Mesenchymal stem cell (in vitro differentiated cells and primary cell): ENCODE results near the gene IL17C.

Experiments used
- DNase-seq: peaks from one replicate; pipeline ENCODE4 v3.0.0-alpha.2; 2013
- H2AFZ ChIP-seq: one replicate; pipeline ENCODE4 v1.6.1; 2013; ENCODE audit warnings: low read depth, mild to moderate bottlenecking, control low read depth, inconsistent platforms, low read length, moderate library complexity
- H2AK5ac ChIP-seq: 2 replicates; pipeline ENCODE4 v1.6.1; 2013; ENCODE audit warnings: low read length, moderate library complexity, mild to moderate bottlenecking, inconsistent platforms; ENCODE audit not compliant: severe bottlenecking
- H2BK120ac ChIP-seq: one replicate; pipeline ENCODE4 v1.6.1; 2013; ENCODE audit warnings: low read depth, mild to moderate bottlenecking, inconsistent platforms, low read length, moderate library complexity
- H2BK12ac ChIP-seq, 2 experiments: one replicate each; pipeline ENCODE4 v1.6.1; 2013; ENCODE audit warnings: inconsistent platforms in 2 of 2, low read length in 2 of 2, mild to moderate bottlenecking in 2 of 2, moderate library complexity in 2 of 2, control low read depth in 1 of 2
- H2BK15ac ChIP-seq: one replicate; pipeline ENCODE4 v1.6.1; 2013; ENCODE audit warnings: mild to moderate bottlenecking, low read depth, inconsistent platforms; ENCODE audit not compliant: poor library complexity, severe bottlenecking
- H2BK5ac ChIP-seq: 2 replicates; pipeline ENCODE4 v1.6.1; 2013; ENCODE audit warnings: low read depth, mild to moderate bottlenecking, low read length, control low read depth, inconsistent platforms; ENCODE audit not compliant: poor library complexity, severe bottlenecking
- H3K14ac ChIP-seq, 2 experiments: one replicate each; pipeline ENCODE4 v1.6.1; 2013; ENCODE audit warnings: inconsistent platforms in 2 of 2, low read length in 2 of 2, control low read depth in 1 of 2, mild to moderate bottlenecking in 1 of 2, moderate library complexity in 1 of 2
- H3K18ac ChIP-seq, 2 experiments: one replicate each; pipeline ENCODE4 v1.6.1; 2013; ENCODE audit warnings: inconsistent platforms in 2 of 2, low read length in 2 of 2, control low read depth in 1 of 2, low read depth in 1 of 2, mild to moderate bottlenecking in 1 of 2
- H3K23ac ChIP-seq, 2 experiments: one replicate each; pipeline ENCODE4 v1.6.1; 2013; ENCODE audit warnings: inconsistent platforms in 2 of 2, low read length in 2 of 2, mild to moderate bottlenecking in 2 of 2, moderate library complexity in 2 of 2, control low read depth in 1 of 2
- H3K27ac ChIP-seq: 2 replicates; pipeline ENCODE4 v1.5.1; 2013; ENCODE audit warnings: mild to moderate bottlenecking, moderate library complexity, low read length, control low read depth, inconsistent platforms; ENCODE audit not compliant: poor library complexity, severe bottlenecking
- H3K27me3 ChIP-seq, 2 experiments: 2 replicates each; pipeline versions ENCODE4 v1.6.1 to v1.7.0; 2013; ENCODE audit warnings: low read length in 2 of 2, mild to moderate bottlenecking in 2 of 2, moderate library complexity in 2 of 2, control low read depth in 1 of 2, inconsistent platforms in 1 of 2; ENCODE audit not compliant: control insufficient read depth in 1 of 2, insufficient read depth in 1 of 2
- H3K36me3 ChIP-seq, 2 experiments: 2 replicates each; pipeline versions ENCODE4 v1.6.1 to v1.7.0; 2013; ENCODE audit warnings: low read length in 2 of 2, control low read depth in 1 of 2, inconsistent platforms in 1 of 2, low read depth in 1 of 2, mild to moderate bottlenecking in 1 of 2; ENCODE audit not compliant: insufficient read depth in 2 of 2, control insufficient read depth in 1 of 2
- H3K4ac ChIP-seq, 2 experiments: one replicate each; pipeline ENCODE4 v1.6.1; 2013; ENCODE audit warnings: inconsistent platforms in 2 of 2, low read length in 2 of 2, mild to moderate bottlenecking in 2 of 2, moderate library complexity in 2 of 2, control low read depth in 1 of 2, low read depth in 1 of 2
- H3K4me1 ChIP-seq: 2 replicates; pipeline ENCODE4 v1.6.1; 2013; ENCODE audit warnings: low read depth, low read length, control low read depth; ENCODE audit not compliant: control insufficient read depth, insufficient read depth
- H3K4me2 ChIP-seq: 2 replicates; pipeline ENCODE4 v1.6.1; 2013; ENCODE audit warnings: low read length, mild to moderate bottlenecking, inconsistent platforms; ENCODE audit not compliant: poor library complexity, severe bottlenecking
- H3K4me3 ChIP-seq, 2 experiments: 2 replicates each; pipeline versions ENCODE4 v1.5.1 to v1.7.0; 2013; ENCODE audit warnings: low read length in 2 of 2, mild to moderate bottlenecking in 2 of 2, control low read depth in 1 of 2, low read depth in 1 of 2; ENCODE audit not compliant: insufficient read depth in 1 of 2
- H3K79me1 ChIP-seq: replicated peaks from 2 replicates; pipeline ENCODE4 v1.6.1; 2013; ENCODE audit warnings: mild to moderate bottlenecking, control low read depth, low read length, inconsistent platforms; ENCODE audit not compliant: poor library complexity, severe bottlenecking
- H3K9ac ChIP-seq: 2 replicates; pipeline ENCODE4 v1.7.0; 2013; ENCODE audit warnings: mild to moderate bottlenecking, low read length, moderate library complexity
- H3K9me3 ChIP-seq: 2 replicates; pipeline ENCODE4 v1.7.0; 2013; ENCODE audit warnings: mild to moderate bottlenecking, low read length; ENCODE audit not compliant: control insufficient read depth
- H4K8ac ChIP-seq: one replicate; pipeline ENCODE4 v1.6.1; 2013; ENCODE audit warnings: inconsistent platforms, mild to moderate bottlenecking, low read length, moderate library complexity
- H4K91ac ChIP-seq: one replicate; pipeline ENCODE4 v1.6.1; 2013; ENCODE audit warnings: mild to moderate bottlenecking, low read length, inconsistent platforms
- WGBS: methylation state at CpG from one replicate; pipeline ENCODE4 v1.1.7; 2013; ENCODE audit warnings: mixed read lengths; 5-methylcytosine and 5-hydroxymethylcytosine counted together

Gene IL17C

DNA sequence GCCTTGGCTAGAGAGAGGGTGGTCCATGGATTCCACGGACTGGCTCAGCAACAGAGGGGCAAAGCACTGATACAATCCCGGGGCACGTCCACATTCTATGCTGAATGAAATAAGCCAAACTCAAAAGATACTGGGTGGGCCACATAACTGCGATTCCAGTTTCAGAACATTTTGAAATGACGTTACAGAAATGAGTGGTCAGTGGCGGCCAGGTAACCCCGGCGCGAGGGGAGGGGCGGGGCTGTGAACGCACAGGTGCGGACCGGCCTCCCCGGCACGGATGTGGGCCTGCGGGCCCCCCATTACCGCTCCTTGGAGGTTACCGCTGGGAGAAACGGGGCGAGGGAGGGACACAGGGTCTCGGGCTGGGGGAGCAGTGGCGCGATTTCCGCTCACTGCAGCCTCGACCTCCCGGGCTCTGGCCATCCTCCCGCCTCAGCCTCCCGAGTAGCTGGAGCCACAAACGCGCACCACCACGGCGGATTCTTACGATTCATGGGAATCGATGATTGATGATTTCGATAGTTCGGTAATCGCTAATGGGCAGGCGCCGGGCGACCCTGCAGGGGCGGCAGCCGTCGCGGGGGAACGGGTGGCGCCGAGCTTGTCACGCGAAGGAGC, 24.0 kb downstream of the IL17C start:
- no peaks in the 10 kb centered on the region for H3K9me3 ChIP-seq
- WGBS: 3% methylated on average over 48 of the region's 49 CpGs
- peaks cover 30% of the 10 kb centered on the region for H3K79me1 ChIP-seq
- H2BK15ac ChIP-seq: peak overlapping the region; percentile 60
- no peak overlapping the region for H2BK5ac ChIP-seq
- peak overlapping the region; percentile 83 to 87 for H3K18ac ChIP-seq
- peak overlapping the region; percentile 56 for H2AFZ ChIP-seq
- peak overlapping the region in 1 of 2 experiments; percentile 57 for H2BK12ac ChIP-seq
- peak overlapping the region; percentile 81 for H3K4me2 ChIP-seq
- H4K8ac ChIP-seq: peak overlapping the region; percentile 83
- H3K4me1 ChIP-seq: peaks cover 14% of the 10 kb centered on the region
- H3K27me3 ChIP-seq: no peaks in the 10 kb centered on the region
- H3K9ac ChIP-seq: peak overlapping the region; percentile 92
- peak overlapping the region; percentile 92 to 95 for H3K4me3 ChIP-seq
- H3K14ac ChIP-seq: peak overlapping the region in 1 of 2 experiments; percentile 86
- H3K36me3 ChIP-seq: peaks cover 23 to 29% of the 10 kb centered on the region in 2 experiments
- H4K91ac ChIP-seq: peak overlapping the region; percentile 83
- peak overlapping the region; percentile 76 to 82 for H3K4ac ChIP-seq
- H3K23ac ChIP-seq: peak overlapping the region; percentile 42 to 78
- H2AK5ac ChIP-seq: no peak overlapping the region
- H2BK120ac ChIP-seq: peak overlapping the region; percentile 90
- H3K27ac ChIP-seq: no peak overlapping the region
- peak; percentile 22 for DNase-seq

GRCh38 chr16:88662843-88663606, 24.7 kb downstream of the IL17C start, which contains the start of gene MVD:
TSS of gene MVD (minus strand) at chr16:88663091. CDS start at chr16:88663080, 11 bp downstream.
- H4K8ac ChIP-seq: peak within 1 kb of the TSS; percentile 94
- H3K18ac ChIP-seq: peak within 1 kb of the TSS; percentile 95 to 97
- H3K14ac ChIP-seq: peak within 1 kb of the TSS in 1 of 2 experiments; percentile 100
- peaks cover 24% of the 10 kb centered on the region for H3K79me1 ChIP-seq
- H3K4me1 ChIP-seq: peaks cover 15% of the 10 kb centered on the region
- H3K4ac ChIP-seq: peak within 1 kb of the TSS; percentile 94 to 99
- peaks cover 17 to 22% of the 10 kb centered on the region in 2 experiments for H3K36me3 ChIP-seq
- peak within 1 kb of the TSS; percentile 81 for H3K4me2 ChIP-seq
- no peak within 1 kb of the TSS for H2AK5ac ChIP-seq
- DNase-seq: peak; percentile 99
- H2AFZ ChIP-seq: peak within 1 kb of the TSS; percentile 91
- no peak within 1 kb of the TSS for H2BK5ac ChIP-seq
- peak within 1 kb of the TSS; percentile 51 to 92 for H3K23ac ChIP-seq
- H2BK12ac ChIP-seq: peak within 1 kb of the TSS in 1 of 2 experiments; percentile 91
- peak within 1 kb of the TSS; percentile 93 for H4K91ac ChIP-seq
- peak within 1 kb of the TSS; percentile 97 for H2BK15ac ChIP-seq
- peak within 1 kb of the TSS; percentile 92 for H3K9ac ChIP-seq
- no peak within 1 kb of the TSS for H3K27ac ChIP-seq
- no peaks in the 10 kb centered on the region for H3K27me3 ChIP-seq
- WGBS: under 1% methylated on average over 73 of the region's 88 CpGs
- H3K9me3 ChIP-seq: no peaks in the 10 kb centered on the region
- H2BK120ac ChIP-seq: peak within 1 kb of the TSS; percentile 90
- peak within 1 kb of the TSS; percentile 92 to 97 for H3K4me3 ChIP-seq

- WGBS: 92% methylated on average over 4 of the region's 4 CpGs
- H3K36me3 ChIP-seq: peaks cover 3 to 10% of the 10 kb centered on the region in 2 experiments
- no peak overlapping the region for H4K91ac ChIP-seq
- H3K23ac ChIP-seq: no peak overlapping the region
- no peak overlapping the region for H3K27ac ChIP-seq
- no peak overlapping the region for H2BK15ac ChIP-seq
- H3K9ac ChIP-seq: no peak overlapping the region
- H3K18ac ChIP-seq: no peak overlapping the region
- no peak overlapping the region for H2AFZ ChIP-seq
- no peak for DNase-seq
- no peaks in the 10 kb centered on the region for H3K27me3 ChIP-seq
- H2BK5ac ChIP-seq: no peak overlapping the region
- H2BK120ac ChIP-seq: no peak overlapping the region
- no peak overlapping the region for H4K8ac ChIP-seq
- no peak overlapping the region for H3K4ac ChIP-seq
- H3K4me3 ChIP-seq: no peak overlapping the region
- H2BK12ac ChIP-seq: no peak overlapping the region
- H3K9me3 ChIP-seq: no peaks in the 10 kb centered on the region
- H3K4me1 ChIP-seq: peaks cover 12% of the 10 kb centered on the region
- H3K79me1 ChIP-seq: peaks cover 11% of the 10 kb centered on the region
- H3K14ac ChIP-seq: no peak overlapping the region
- H3K4me2 ChIP-seq: no peak overlapping the region
- no peak overlapping the region for H2AK5ac ChIP-seq
Measured at GRCh38 chr16:88665148-88665547, 26.8 kb downstream of the IL17C start.

- H3K79me1 ChIP-seq: peaks cover 11% of the 10 kb centered on the region
Measured at GRCh38 chr16:88665570-88665969, 27.2 kb downstream of the IL17C start.

More at GRCh38 chr16:88665570-88665969, 27.2 kb downstream of the IL17C start:
- no peak overlapping the region for H2BK12ac ChIP-seq
- H2BK120ac ChIP-seq: no peak overlapping the region
- no peak overlapping the region for H3K18ac ChIP-seq
- no peak overlapping the region for H2BK15ac ChIP-seq
- no peak overlapping the region for H3K4me2 ChIP-seq
- DNase-seq: no peak
- peaks cover 3 to 9% of the 10 kb centered on the region in 2 experiments for H3K36me3 ChIP-seq
- no peak overlapping the region for H4K91ac ChIP-seq
- no peak overlapping the region for H2AK5ac ChIP-seq
- no peak overlapping the region for H4K8ac ChIP-seq
- H2BK5ac ChIP-seq: no peak overlapping the region
- no peak overlapping the region for H3K9ac ChIP-seq
- no peak overlapping the region for H2AFZ ChIP-seq
- peaks cover 12% of the 10 kb centered on the region for H3K4me1 ChIP-seq
- no peak overlapping the region for H3K27ac ChIP-seq
- H3K4me3 ChIP-seq: no peak overlapping the region
- no peak overlapping the region for H3K14ac ChIP-seq
- H3K4ac ChIP-seq: no peak overlapping the region
- H3K27me3 ChIP-seq: no peaks in the 10 kb centered on the region
- 100% methylated on average over 3 of the region's 3 CpGs for WGBS
- H3K9me3 ChIP-seq: no peaks in the 10 kb centered on the region
- no peak overlapping the region for H3K23ac ChIP-seq
